ENCODE data around the gene PRMT1. TPM values are rescaled to one million over a fixed set of nuclear protein-coding genes. Genes with fewer than 3 reads are reported as not detected.
"Not testable (repeated sequence)": the region's sequence is repeated elsewhere in the genome, so short reads cannot be mapped to it uniquely, and the experiment has no call there.

Gene PRMT1
- total RNA-seq, 4 donors from 2014 or later, result 45.6 to 116 (median 70.3) TPM

DNA sequence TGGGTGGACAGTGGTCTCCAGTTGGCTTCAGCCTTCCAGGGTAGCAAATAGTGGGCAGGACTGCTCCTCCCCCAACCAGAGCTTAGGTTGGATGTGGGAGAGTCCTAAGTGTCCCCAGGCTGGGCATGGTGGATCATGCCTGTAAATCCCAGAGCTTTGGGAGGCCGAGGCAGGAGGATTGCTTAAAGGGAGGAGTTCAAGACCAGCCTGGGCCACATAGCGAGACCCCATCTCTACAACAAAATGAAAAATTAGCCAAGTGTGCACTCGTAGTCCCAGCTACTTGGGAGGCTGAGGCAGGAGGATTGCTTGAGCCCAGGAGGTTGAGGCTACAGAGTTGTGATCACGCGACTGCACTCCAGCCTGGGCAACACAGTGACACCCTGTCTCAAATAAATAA is 44.5 kb upstream of the PRMT1 start:
- no peak for DNase-seq
- H3K4me3 ChIP-seq, result no peak overlapping the region
- no peaks in the 10 kb centered on the region for H3K9me3 ChIP-seq
- H3K4me1 ChIP-seq, result peaks cover 0 to 18% (median 3%) of the 10 kb centered on the region in 4 donors
- in situ Hi-C loops (cut with MboI; ENCODE audit: low pct_ligation_motif_present in 1 of 4, low pct_unique_long_range_greater_than_20kb in 1 of 4, low sequenced_read_pairs in 3 of 4) (no loop called here), intact Hi-C loops (cut with DNase I; ENCODE audit: low total_unique reads) (no loop called here)
- H3K36me3 ChIP-seq, result peaks cover 0 to 2% (median 0%) of the 10 kb centered on the region in 4 donors
- no peaks in the 10 kb centered on the region for H3K27me3 ChIP-seq
- 88% methylated on average over 5 of the region's 5 CpGs; no CpG with 5 or more reads in 1 of the 2 donors for WGBS, 2 donors (ENCODE audit: low coverage in 1 of 2)
- TF ChIP-seq EP300 (IDR thresholded peaks at IDR 0.05; ENCODE audit: low read depth) (no peak), POLR2A (IDR thresholded peaks at IDR 0.05) (no peak), POLR2AphosphoS5 (IDR thresholded peaks at IDR 0.05) (no peak)
- TF ChIP-seq, protein P1, sequence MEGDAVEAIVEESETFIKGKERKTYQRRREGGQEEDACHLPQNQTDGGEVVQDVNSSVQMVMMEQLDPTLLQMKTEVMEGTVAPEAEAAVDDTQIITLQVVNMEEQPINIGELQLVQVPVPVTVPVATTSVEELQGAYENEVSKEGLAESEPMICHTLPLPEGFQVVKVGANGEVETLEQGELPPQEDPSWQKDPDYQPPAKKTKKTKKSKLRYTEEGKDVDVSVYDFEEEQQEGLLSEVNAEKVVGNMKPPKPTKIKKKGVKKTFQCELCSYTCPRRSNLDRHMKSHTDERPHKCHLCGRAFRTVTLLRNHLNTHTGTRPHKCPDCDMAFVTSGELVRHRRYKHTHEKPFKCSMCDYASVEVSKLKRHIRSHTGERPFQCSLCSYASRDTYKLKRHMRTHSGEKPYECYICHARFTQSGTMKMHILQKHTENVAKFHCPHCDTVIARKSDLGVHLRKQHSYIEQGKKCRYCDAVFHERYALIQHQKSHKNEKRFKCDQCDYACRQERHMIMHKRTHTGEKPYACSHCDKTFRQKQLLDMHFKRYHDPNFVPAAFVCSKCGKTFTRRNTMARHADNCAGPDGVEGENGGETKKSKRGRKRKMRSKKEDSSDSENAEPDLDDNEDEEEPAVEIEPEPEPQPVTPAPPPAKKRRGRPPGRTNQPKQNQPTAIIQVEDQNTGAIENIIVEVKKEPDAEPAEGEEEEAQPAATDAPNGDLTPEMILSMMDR (IDR thresholded peaks at IDR 0.05), result no peak
- no peak overlapping the region for H3K27ac ChIP-seq

DNA sequence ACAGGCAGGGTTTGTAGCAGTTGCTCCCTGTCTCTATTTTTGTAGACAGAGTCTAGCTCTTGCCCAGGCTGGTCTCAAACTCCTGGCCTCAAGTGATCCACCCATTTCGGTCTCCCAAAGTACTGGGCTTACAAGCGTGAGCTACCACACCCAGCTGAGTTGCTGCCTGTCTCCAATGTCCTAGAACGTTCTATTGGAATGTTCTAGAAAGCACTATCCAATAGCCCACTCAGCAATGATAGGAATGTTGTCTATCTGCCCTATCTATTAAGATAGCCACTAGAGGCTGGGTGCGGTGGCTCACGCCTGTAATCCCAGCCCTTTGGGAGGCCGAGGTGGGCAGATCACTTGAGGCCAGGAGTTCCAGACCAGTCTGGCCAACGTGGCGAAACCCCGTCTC is 43.8 kb upstream of the PRMT1 start:
- H3K36me3 ChIP-seq; in situ Hi-C loops (cut with MboI; ENCODE audit: low pct_ligation_motif_present in 1 of 4, low pct_unique_long_range_greater_than_20kb in 1 of 4, low sequenced_read_pairs in 3 of 4); DNase-seq; H3K27ac ChIP-seq; intact Hi-C loops (cut with DNase I; ENCODE audit: low total_unique reads); H3K4me3 ChIP-seq; H3K27me3 ChIP-seq; H3K9me3 ChIP-seq: not testable (repeated sequence)
- WGBS, 2 donors (ENCODE audit: low coverage in 1 of 2), result 58 to 69% methylated on average over 2 to 9 of the region's 9 CpGs
- H3K4me1 ChIP-seq, result peaks cover 0 to 25% (median 9%) of the 10 kb centered on the region in 4 donors

DNA sequence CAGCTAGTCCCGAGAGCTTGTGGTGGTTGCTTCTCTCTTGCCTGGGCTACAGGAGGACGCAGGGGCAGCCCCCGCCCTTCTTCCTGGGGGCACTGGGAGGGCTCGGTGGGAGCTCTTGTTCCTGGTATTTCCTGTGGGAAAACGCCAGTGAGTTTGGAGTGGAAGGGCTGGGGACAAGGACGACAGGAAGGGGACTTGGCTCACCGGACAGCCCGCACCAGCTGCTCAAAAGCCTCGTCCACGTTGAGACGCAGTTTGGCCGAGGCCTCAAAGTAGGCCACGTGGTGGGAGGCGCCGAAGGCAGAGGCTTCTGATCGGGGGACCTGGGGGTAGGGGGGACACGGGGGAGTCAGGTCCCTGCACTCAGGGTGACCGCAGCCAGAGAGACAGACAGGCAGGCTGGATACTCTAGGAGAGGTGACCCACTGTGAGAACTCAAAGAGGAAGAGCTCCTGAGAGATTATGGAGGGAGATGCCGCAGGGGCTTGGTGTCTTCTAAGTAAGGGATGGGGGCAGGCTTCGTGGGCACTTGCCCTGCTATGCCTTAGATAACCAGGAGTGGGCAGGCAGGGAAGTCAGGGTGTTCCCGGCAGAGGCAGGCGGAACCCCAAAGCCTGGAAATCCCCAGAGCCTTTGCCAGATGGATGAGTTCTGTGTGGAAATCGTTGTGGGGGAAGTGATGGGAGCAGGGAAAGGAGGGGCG is 41.4 kb upstream of the PRMT1 start:
- H3K4me3 ChIP-seq, result no peak overlapping the region
- H3K27ac ChIP-seq, result peak overlapping the region; percentile 14 to 36 (median 24)
- in situ Hi-C loops (cut with MboI; ENCODE audit: low pct_ligation_motif_present in 1 of 4, low pct_unique_long_range_greater_than_20kb in 1 of 4, low sequenced_read_pairs in 3 of 4) (no loop called here), intact Hi-C loops (cut with DNase I; ENCODE audit: low total_unique reads) (loop anchor here (5.0 kb wide), 1 partner anchor 43 kb away; the partner anchor contains the start of gene PRR12)
- no peaks in the 10 kb centered on the region for H3K9me3 ChIP-seq
- H3K27me3 ChIP-seq, result no peaks in the 10 kb centered on the region
- TF ChIP-seq POLR2A (IDR thresholded peaks at IDR 0.05), result no peak
- TF ChIP-seq, protein P1 (IDR thresholded peaks at IDR 0.05), result no peak
- no peak for TF ChIP-seq EP300 (IDR thresholded peaks at IDR 0.05; ENCODE audit: low read depth)
- no peak for TF ChIP-seq POLR2AphosphoS5 (IDR thresholded peaks at IDR 0.05)
- no peaks in the 10 kb centered on the region for H3K36me3 ChIP-seq
- WGBS, 2 donors (ENCODE audit: low coverage in 1 of 2), result 56% methylated on average over 24 of the region's 24 CpGs; no CpG with 5 or more reads in 1 of the 2 donors
- DNase-seq, result no peak
- H3K4me1 ChIP-seq, result peaks cover 0 to 39% (median 24%) of the 10 kb centered on the region in 4 donors

DNA sequence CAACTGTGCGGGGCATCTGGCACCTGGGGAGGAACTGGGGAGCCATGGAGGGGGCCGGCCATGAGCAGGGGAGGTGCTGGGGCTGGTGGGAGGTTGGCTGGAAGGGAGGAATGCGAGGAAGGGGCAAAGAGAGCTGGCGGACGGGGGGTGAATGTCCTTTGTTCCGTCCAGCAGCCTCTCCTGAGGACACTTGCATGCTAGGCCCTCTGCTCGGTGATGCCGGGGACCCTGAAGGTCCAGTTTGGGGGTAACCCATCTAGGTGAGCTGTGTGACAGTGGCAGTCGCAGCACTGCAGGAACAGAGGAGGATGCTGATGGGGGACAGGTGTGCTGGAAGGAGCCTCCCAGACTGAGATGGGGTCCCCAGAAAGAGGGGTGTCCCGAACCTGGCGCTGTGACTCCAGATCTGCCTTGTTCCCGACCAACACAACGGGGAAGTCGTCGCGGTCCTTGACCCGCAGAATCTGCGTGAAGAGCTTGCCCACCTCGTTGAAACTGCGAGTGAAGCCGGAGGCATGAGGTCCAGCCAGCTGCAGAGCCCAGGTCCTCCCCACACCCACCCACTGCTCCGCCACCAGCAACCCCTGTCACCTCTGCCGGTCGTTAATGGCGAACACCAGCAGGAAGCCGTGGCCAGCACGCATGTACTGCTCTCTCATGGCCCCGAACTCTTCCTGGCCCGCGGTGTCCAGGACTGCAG is 40.7 kb upstream of the PRMT1 start:
- DNase-seq, result no peak
- no peak overlapping the region for H3K4me3 ChIP-seq
- TF ChIP-seq POLR2AphosphoS5 (IDR thresholded peaks at IDR 0.05) (no peak), POLR2A (IDR thresholded peaks at IDR 0.05) (no peak), EP300 (IDR thresholded peaks at IDR 0.05; ENCODE audit: low read depth) (no peak)
- TF ChIP-seq, protein P1 (IDR thresholded peaks at IDR 0.05), result no peak
- 75% methylated on average over 30 of the region's 30 CpGs; no CpG with 5 or more reads in 1 of the 2 donors for WGBS, 2 donors (ENCODE audit: low coverage in 1 of 2)
- peaks cover 0 to 45% (median 30%) of the 10 kb centered on the region in 4 donors for H3K4me1 ChIP-seq
- intact Hi-C loops (cut with DNase I; ENCODE audit: low total_unique reads), result loop anchor here (5.0 kb wide), 1 partner anchor 44 kb away; the partner anchor contains the start of gene PRR12
- H3K27ac ChIP-seq, result peak overlapping the region; percentile 14 to 36 (median 20)
- no peaks in the 10 kb centered on the region for H3K9me3 ChIP-seq
- H3K36me3 ChIP-seq, result no peaks in the 10 kb centered on the region
- in situ Hi-C loops (cut with MboI; ENCODE audit: low pct_ligation_motif_present in 1 of 4, low pct_unique_long_range_greater_than_20kb in 1 of 4, low sequenced_read_pairs in 3 of 4), result no loop called here
- no peaks in the 10 kb centered on the region for H3K27me3 ChIP-seq

Measured in transverse colon (tissue), 4 donors.